Endometrial microvascular endothelial cells (primary cell): Measurements from ENCODE around the gene SNTB2. TPM values are rescaled to one million over a fixed set of nuclear protein-coding genes. Genes with fewer than 3 reads are reported as not detected.
"Not testable (repeated sequence)": the region's sequence is repeated elsewhere in the genome, so short reads cannot be mapped to it uniquely, and the experiment has no call there.

Source experiments
- in situ Hi-C: cut with HindIII; loops from 2 replicates; pipeline ENCODE4 v1.10.0; 2017; ENCODE audit warnings: low sequenced_read_pairs, low pct_unique_long_range_greater_than_20kb; ENCODE audit errors: inconsistent ontology term
- total RNA-seq: library from RNA; depleted of rRNA; stranded (reverse); fragments of >200 nt; gene quantifications from one replicate; pipeline ENCODE4 v1.2.3, GENCODE V29; 2015; ENCODE audit errors: inconsistent ontology term

The SNTB2 gene
- total RNA-seq, 1 donor from 2014 or later: 45.9 TPM

GRCh38 chr16:69270831-69271230, 83.9 kb downstream of the SNTB2 start:
- in situ Hi-C loops: no loop called here

- in situ Hi-C loops: no loop called here
Measured at GRCh38 chr16:69273009-69273408, 86.0 kb downstream of the SNTB2 start.

- in situ Hi-C loops: no loop called here
Measured at GRCh38 chr16:69274699-69275235, 87.8 kb downstream of the SNTB2 start.

- in situ Hi-C loops: no loop called here
Measured at GRCh38 chr16:69276148-69277115, 89.5 kb downstream of the SNTB2 start.

GRCh38 chr16:69277413-69277812, 90.4 kb downstream of the SNTB2 start:
- in situ Hi-C loops: no loop called here

- in situ Hi-C loops: no loop called here
Measured at GRCh38 chr16:69283851-69284250, 96.9 kb downstream of the SNTB2 start.

- in situ Hi-C loops: no loop called here
Measured at GRCh38 chr16:69285240-69285639, 98.3 kb downstream of the SNTB2 start.

- in situ Hi-C loops: no loop called here
Measured at GRCh38 chr16:69286941-69287713, 100.2 kb downstream of the SNTB2 start.

GRCh38 chr16:69291657-69292056, 104.7 kb downstream of the SNTB2 start:
- in situ Hi-C loops: not testable (repeated sequence)

- in situ Hi-C loops: no loop called here
Measured at GRCh38 chr16:69293401-69293800, 106.4 kb downstream of the SNTB2 start.

GRCh38 chr16:69294051-69294450, 107.1 kb downstream of the SNTB2 start:
- in situ Hi-C loops: no loop called here

GRCh38 chr16:69296771-69297170, 109.8 kb downstream of the SNTB2 start:
- in situ Hi-C loops: not testable (repeated sequence)

- in situ Hi-C loops: no loop called here
Measured at GRCh38 chr16:69298261-69298660, 111.3 kb downstream of the SNTB2 start.

GRCh38 chr16:69301187-69301586, 114.2 kb downstream of the SNTB2 start:
- in situ Hi-C loops: no loop called here

GRCh38 chr16:69301861-69302260, 114.9 kb downstream of the SNTB2 start:
- in situ Hi-C loops: no loop called here

GRCh38 chr16:69302301-69302700, 115.3 kb downstream of the SNTB2 start:
- in situ Hi-C loops: no loop called here

- in situ Hi-C loops: no loop called here
Measured at GRCh38 chr16:69306031-69306430, 119.1 kb downstream of the SNTB2 start.

GRCh38 chr16:69307091-69307490, 120.1 kb downstream of the SNTB2 start:
- in situ Hi-C loops: no loop called here

- in situ Hi-C loops: no loop called here
Measured at GRCh38 chr16:69307856-69308255, 120.9 kb downstream of the SNTB2 start.

GRCh38 chr16:69309316-69309715, 122.4 kb downstream of the SNTB2 start:
- in situ Hi-C loops: no loop called here
